ENCODE data around the gene NUDT22.

- TF ChIP-seq CTCF (IDR thresholded peaks at IDR 0.05; ENCODE audit: low read depth, low read length) (no peak), POLR2A (IDR thresholded peaks at IDR 0.05; ENCODE audit: extremely low read depth, insufficient read length) (no peak), MAX (IDR thresholded peaks at IDR 0.05; ENCODE audit: low read depth, low read length) (no peak)
Measured at GRCh38 chr11:64216879-64217278, 9.2 kb upstream of the NUDT22 start.
